ENCODE measurements around the gene BABAM2. TPM values are rescaled to one million over a fixed set of nuclear protein-coding genes. Genes with fewer than 3 reads are reported as not detected.
A peak's percentile ranks its signal among the peaks of the same experiment; 100 is the strongest.
"Not testable (repeated sequence)": the region's sequence is repeated elsewhere in the genome, so short reads cannot be mapped to it uniquely, and the experiment has no call there.

The BABAM2 gene
- total RNA-seq, 1 donor = 28.5 TPM

- TF ChIP-seq CTCF (IDR thresholded peaks at IDR 0.05; ENCODE audit: insufficient read depth, low read depth, low read length) = no peak
- H3K4me3 ChIP-seq (ENCODE audit: low read depth, low read length) = no peak overlapping the region
- DNase-seq (ENCODE audit: low read depth) = no peak
These were observed 17.4 kb upstream of the BABAM2 start for GRCh38 chr2:27873091-27873490.

GRCh38 chr2:27875089-27875881 is 15.2 kb upstream of the BABAM2 start:
- no peak overlapping the region for H3K4me3 ChIP-seq (ENCODE audit: low read depth, low read length)
- TF ChIP-seq CTCF (IDR thresholded peaks at IDR 0.05; ENCODE audit: insufficient read depth, low read depth, low read length) = no peak
- DNase-seq (ENCODE audit: low read depth) = no peak

- no peak for DNase-seq (ENCODE audit: low read depth)
- no peak overlapping the region for H3K4me3 ChIP-seq (ENCODE audit: low read depth, low read length)
- no peak for TF ChIP-seq CTCF (IDR thresholded peaks at IDR 0.05; ENCODE audit: insufficient read depth, low read depth, low read length)
These were observed 11.7 kb upstream of the BABAM2 start for GRCh38 chr2:27878825-27879224.

GRCh38 chr2:27881815-27882583 is 8.5 kb upstream of the BABAM2 start:
- DNase-seq (ENCODE audit: low read depth); H3K4me3 ChIP-seq (ENCODE audit: low read depth, low read length): not testable (repeated sequence)

- not testable (repeated sequence) for H3K4me3 ChIP-seq (ENCODE audit: low read depth, low read length); DNase-seq (ENCODE audit: low read depth)
These were observed 8.0 kb upstream of the BABAM2 start for GRCh38 chr2:27882584-27882922.

GRCh38 chr2:27884601-27885000 is 5.9 kb upstream of the BABAM2 start:
- DNase-seq (ENCODE audit: low read depth) = no peak
- no peak overlapping the region for H3K4me3 ChIP-seq (ENCODE audit: low read depth, low read length)
- TF ChIP-seq CTCF (IDR thresholded peaks at IDR 0.05; ENCODE audit: insufficient read depth, low read depth, low read length) = no peak

- peak; percentile 12 for DNase-seq (ENCODE audit: low read depth)
- H3K4me3 ChIP-seq (ENCODE audit: low read depth, low read length) = no peak overlapping the region
- TF ChIP-seq CTCF (IDR thresholded peaks at IDR 0.05; ENCODE audit: insufficient read depth, low read depth, low read length) = no peak
These were observed 5.3 kb upstream of the BABAM2 start for GRCh38 chr2:27885234-27885633.

- no peak overlapping the region for H3K4me3 ChIP-seq (ENCODE audit: low read depth, low read length)
- DNase-seq (ENCODE audit: low read depth) = peak; percentile 11
- no peak for TF ChIP-seq CTCF (IDR thresholded peaks at IDR 0.05; ENCODE audit: insufficient read depth, low read depth, low read length)
These were observed 4.9 kb upstream of the BABAM2 start for GRCh38 chr2:27885661-27886060.
